Measurements from ENCODE around the gene SLC6A8. TPM values are rescaled to one million over a fixed set of nuclear protein-coding genes. Genes with fewer than 3 reads are reported as not detected.
A peak's percentile ranks its signal among the peaks of the same experiment; 100 is the strongest.

Gene SLC6A8
- total RNA-seq, 3 donors from 2014 or later: 214 to 313 (median 251) TPM

GRCh38 chrX:153725039-153725831 lies 37.5 kb downstream of the SLC6A8 start:
- peak in 1 of 3 donors; percentile 51 for DNase-seq

GRCh38 chrX:153725832-153726285 lies 38.1 kb downstream of the SLC6A8 start:
- DNase-seq (no peak), ATAC-seq (no peak)
- Histone ChIP-seq H3K4me3 (no peak overlapping the region), H3K36me3 (ENCODE audit: low read depth) (no peaks in the 10 kb centered on the region), H3K9me3 (no peaks in the 10 kb centered on the region), H3K4me1 (ENCODE audit: low read depth) (peaks cover 37% of the 10 kb centered on the region)
- TF ChIP-seq CTCF (IDR thresholded peaks at IDR 0.05): no peak
- intact Hi-C loops (cut with DNase I, micrococcal nuclease): no loop called here

More at GRCh38 chrX:153725039-153725831, 37.5 kb downstream of the SLC6A8 start:
- Histone ChIP-seq H3K4me1 (ENCODE audit: low read depth) (peaks cover 37% of the 10 kb centered on the region), H3K9me3 (no peaks in the 10 kb centered on the region), H3K4me3 (peak overlapping the region; percentile 33), H3K36me3 (ENCODE audit: low read depth) (no peaks in the 10 kb centered on the region)
- TF ChIP-seq CTCF (IDR thresholded peaks at IDR 0.05): no peak
- ATAC-seq: no peak
- intact Hi-C loops (cut with DNase I, micrococcal nuclease): no loop called here

- Histone ChIP-seq H3K36me3 (ENCODE audit: low read depth) (no peaks in the 10 kb centered on the region), H3K4me3 (no peak overlapping the region), H3K4me1 (ENCODE audit: low read depth) (peaks cover 37% of the 10 kb centered on the region), H3K9me3 (no peaks in the 10 kb centered on the region)
- TF ChIP-seq CTCF (IDR thresholded peaks at IDR 0.05): no peak
- DNase-seq (peak; percentile 67 to 83 (median 69)), ATAC-seq (peak; percentile 33)
- intact Hi-C loops (cut with DNase I, micrococcal nuclease): no loop called here
Observed at GRCh38 chrX:153726286-153727122, 38.8 kb downstream of the SLC6A8 start.

GRCh38 chrX:153727123-153727931 lies 39.6 kb downstream of the SLC6A8 start:
- peaks cover 33% of the 10 kb centered on the region for H3K4me1 ChIP-seq (ENCODE audit: low read depth)

More at GRCh38 chrX:153727123-153727931, 39.6 kb downstream of the SLC6A8 start:
- no peaks in the 10 kb centered on the region for H3K36me3 ChIP-seq (ENCODE audit: low read depth)
- ATAC-seq (peak; percentile 2), DNase-seq (peak in 2 of 3 donors; percentile 60 to 72)
- no peaks in the 10 kb centered on the region for H3K9me3 ChIP-seq
- no peak for TF ChIP-seq CTCF (IDR thresholded peaks at IDR 0.05)
- intact Hi-C loops (cut with DNase I, micrococcal nuclease): no loop called here
- H3K4me3 ChIP-seq: no peak overlapping the region

Measured in mucosa of descending colon (tissue), 3 donors.